ENCODE data around the gene ECHS1. TPM values are rescaled to one million over a fixed set of nuclear protein-coding genes. Genes with fewer than 3 reads are reported as not detected.
"Not testable (repeated sequence)": the region's sequence is repeated elsewhere in the genome, so short reads cannot be mapped to it uniquely, and the experiment has no call there.

ECHS1 gene
- polyA plus RNA-seq, 1 of the 3 experiments (the other 2 are of a cell fraction), result 97.8 TPM

- no peak for TF ChIP-seq CHD2 (IDR thresholded peaks at IDR 0.05; ENCODE audit: low read length, partially characterized antibody)
- TF ChIP-seq FOXJ3 (CRISPR knock-in tag; IDR thresholded peaks at IDR 0.05), result no peak
- no peak for TF ChIP-seq ZBTB33 (IDR thresholded peaks at IDR 0.05; ENCODE audit: borderline replicate concordance, low read depth)
- no peak for TF ChIP-seq MEF2A (IDR thresholded peaks at IDR 0.05; ENCODE audit: borderline replicate concordance, low read depth)
- TF ChIP-seq NRF1 (IDR thresholded peaks at IDR 0.05; ENCODE audit: low read depth, low read length), result no peak
- no peak for TF ChIP-seq ELF1 (IDR thresholded peaks at IDR 0.05)
- TF ChIP-seq PBX3 (IDR thresholded peaks at IDR 0.05), result no peak
- TF ChIP-seq TCF12 (IDR thresholded peaks at IDR 0.05), result no peak
- TF ChIP-seq CTCF (IDR thresholded peaks at IDR 0.05), result no peak
- no peak for TF ChIP-seq RXRA (IDR thresholded peaks at IDR 0.05; ENCODE audit: borderline replicate concordance, low read depth)
- TF ChIP-seq USF2 (IDR thresholded peaks at IDR 0.05; ENCODE audit: borderline replicate concordance, low read depth, low read length), result no peak
- CTCF ChIA-PET, result interaction anchor here (0.8 to 2.3 kb wide), 4 partner anchors 16 to 49 kb away, joined by 3 to 13 read pairs (median 10); no protein-coding TSS in a partner anchor
- Histone ChIP-seq H3K4me2 (no peak overlapping the region; the same call in 1 of the 2 replicates), H2AFZ (ENCODE audit: low read depth) (no peak overlapping the region), H3K9me2 (no peaks in the 10 kb centered on the region), H3K79me2 (ENCODE audit: insufficient read depth) (peaks cover 2% of the 10 kb centered on the region; the same call in 1 of the 2 replicates), H3K4me3 (ENCODE audit: low read depth in 2 of 2, low read length in 1 of 2) (no peak overlapping the region), H3K36me3 (replicated peaks in 1 of 2; ENCODE audit: control insufficient read depth in 1 of 2, insufficient read depth in 2 of 2, low read length in 1 of 2) (no peaks in the 10 kb centered on the region), H3K4me1 (ENCODE audit: control insufficient read depth in 1 of 2, insufficient read depth in 2 of 2, low read depth in 1 of 2, low read length in 1 of 2) (peaks cover 0 to 22% of the 10 kb centered on the region in 2 experiments; a peak in 2 of 4 replicates), H3K27me3 (ENCODE audit: insufficient read depth) (no peaks in the 10 kb centered on the region), H4K20me1 (ENCODE audit: insufficient read depth) (no peaks in the 10 kb centered on the region), H3F3A (replicated peaks; ENCODE audit: insufficient read depth) (no peaks in the 10 kb centered on the region), H3K27ac (ENCODE audit: low read depth in 2 of 2, low read length in 1 of 2) (no peak overlapping the region), H3K9ac (no peak overlapping the region), H3K9me3 (no peaks in the 10 kb centered on the region)
- POLR2A ChIA-PET, result no interaction called here
- 96% methylated on average over 19 of the region's 30 CpGs for WGBS (ENCODE audit: low lambda C conversion rate)
- DNase-seq, result no peak
These were observed 4.1 kb upstream of the ECHS1 start for GRCh38 chr10:133377025-133377817.

GRCh38 chr10:133376183-133376582 lies 3.0 kb upstream of the ECHS1 start:
- H3K9me3 ChIP-seq; H3K27ac ChIP-seq (ENCODE audit: low read depth in 2 of 2, low read length in 1 of 2); POLR2A ChIA-PET; H3K4me2 ChIP-seq; H2AFZ ChIP-seq (ENCODE audit: low read depth); H4K20me1 ChIP-seq (ENCODE audit: insufficient read depth); H3K4me3 ChIP-seq (ENCODE audit: low read depth in 2 of 2, low read length in 1 of 2); H3K9ac ChIP-seq; H3K36me3 ChIP-seq (replicated peaks in 1 of 2; ENCODE audit: control insufficient read depth in 1 of 2, insufficient read depth in 2 of 2, low read length in 1 of 2); H3F3A ChIP-seq (replicated peaks; ENCODE audit: insufficient read depth); H3K9me2 ChIP-seq; H3K79me2 ChIP-seq (ENCODE audit: insufficient read depth); DNase-seq; H3K27me3 ChIP-seq (ENCODE audit: insufficient read depth): not testable (repeated sequence)
- H3K4me1 ChIP-seq (ENCODE audit: control insufficient read depth in 1 of 2, insufficient read depth in 2 of 2, low read depth in 1 of 2, low read length in 1 of 2), result peaks cover 0 to 26% of the 10 kb centered on the region in 2 experiments; a peak in 2 of 4 replicates
- CTCF ChIA-PET, result interaction anchor here (0.8 to 1.6 kb wide), 2 partner anchors 47 to 48 kb away, joined by 3 to 13 read pairs; no protein-coding TSS in a partner anchor
- 89% methylated on average over 5 of the region's 5 CpGs for WGBS (ENCODE audit: low lambda C conversion rate)
